Endothelial cell of umbilical vein (primary cell): ENCODE data around the gene GAS2L2. TPM values are rescaled to one million over a fixed set of nuclear protein-coding genes. Genes with fewer than 3 reads are reported as not detected.

Experiments
- BruUV-seq: library from RNA; stranded (reverse); fragments of 400-500 nt; replicated peaks from 2 replicates; lab custom pipeline; 2021; lab: Mats Ljungman, UMichigan
- CTCF ChIA-PET: fragments of 300-600, 350-600 bp; sonication (Branson Sonifier 250); formaldehyde crosslinking; loops from one replicate; lab custom pipeline; 2021; ENCODE audit warnings: antibody characterized with exemption, inconsistent platforms; lab: Charles Lee
- POLR2A ChIA-PET: fragments of 300-600, 350-600 bp; sonication (Branson Sonifier 250); formaldehyde crosslinking; loops from one replicate; lab custom pipeline; 2021; ENCODE audit warnings: antibody characterized with exemption, inconsistent platforms; lab: Charles Lee
- DNase-seq: peaks from one replicate; pipeline ENCODE4 v3.0.0-alpha.2; 2011; ENCODE audit warnings: low read depth, low spot score
- FAIRE-seq: peaks from 2 replicates; lab custom pipeline; 2011; peaks lifted over from hg19 to GRCh38; lab: Jason Lieb, UNC
- H2AFZ ChIP-seq: 2 replicates; pipeline ENCODE4 v1.6.0; 2012; ENCODE audit warnings: low read depth, low read length, control low read depth, inconsistent platforms
- H3K27ac ChIP-seq: 2 replicates; pipeline ENCODE4 v1.5.1; 2011; ENCODE audit warnings: low read depth, mild to moderate bottlenecking, control low read depth, low read length, moderate library complexity; ENCODE audit not compliant: insufficient read depth
- H3K27me3 ChIP-seq, 2 experiments: 2 replicates each; pipeline versions ENCODE4 v1.6.0 to v1.6.1; 2011; ENCODE audit warnings: low read length in 2 of 2, mixed read lengths in 1 of 2; ENCODE audit not compliant: control insufficient read depth in 2 of 2, insufficient read depth in 2 of 2
- H3K36me3 ChIP-seq, 2 experiments: 2 replicates in 1 of 2; 3 replicates in 1 of 2; pipeline ENCODE4 v1.5.1; 2011; ENCODE audit warnings: low read length in 2 of 2, mild to moderate bottlenecking in 1 of 2, moderate library complexity in 1 of 2; ENCODE audit not compliant: control insufficient read depth in 2 of 2, insufficient read depth in 2 of 2; ENCODE audit errors: extremely low read depth in 1 of 2
- H3K4me1 ChIP-seq: 3 replicates; pipeline ENCODE4 v1.5.1; 2011; ENCODE audit warnings: mild to moderate bottlenecking, low read length; ENCODE audit not compliant: control insufficient read depth, insufficient read depth; ENCODE audit errors: extremely low read depth
- H3K4me2 ChIP-seq: 2 replicates; pipeline ENCODE4 v1.6.1; 2011; ENCODE audit warnings: low read length, control low read depth, mixed read lengths; ENCODE audit not compliant: insufficient read depth
- H3K4me3 ChIP-seq, 3 experiments: fragments of 200-600 bp in 1 of 3; sonication (generic), shearing (Covaris generic) in 1 of 3; replicated peaks in 1 of 3; 2 replicates each; pipeline ENCODE4 v1.5.1; 2011 to 2016; ENCODE audit warnings: control low read depth in 3 of 3, low read length in 3 of 3, mild to moderate bottlenecking in 2 of 3, inconsistent platforms in 1 of 3, low read depth in 1 of 3, moderate library complexity in 1 of 3; ENCODE audit not compliant: insufficient read depth in 1 of 3
- H3K79me2 ChIP-seq: 2 replicates; pipeline ENCODE4 v1.6.0; 2012; ENCODE audit warnings: low read length, inconsistent platforms; ENCODE audit not compliant: control insufficient read depth, insufficient read depth
- H3K9ac ChIP-seq: replicated peaks from 2 replicates; pipeline ENCODE3; 2011; ENCODE audit warnings: low read length, control low read depth; ENCODE audit not compliant: insufficient read depth; ENCODE audit errors: extremely low read depth
- H3K9me1 ChIP-seq: replicated peaks from 3 replicates; pipeline ENCODE4 v1.6.0; 2011; ENCODE audit warnings: mild to moderate bottlenecking, low read length; ENCODE audit not compliant: control insufficient read depth, insufficient read depth; ENCODE audit errors: extremely low read depth
- H3K9me3 ChIP-seq: replicated peaks from 2 replicates; pipeline ENCODE4 v1.5.1; 2012; ENCODE audit warnings: low read length, inconsistent platforms; ENCODE audit not compliant: control insufficient read depth, insufficient read depth
- H4K20me1 ChIP-seq: replicated peaks from 2 replicates; pipeline ENCODE3; 2011; ENCODE audit warnings: mild to moderate bottlenecking, low read length; ENCODE audit not compliant: control insufficient read depth, insufficient read depth; ENCODE audit errors: extremely low read depth
- EZH2 ChIP-seq: IDR thresholded peaks from 2 replicates; pipeline ENCODE4 v1.6.1; 2012; ENCODE audit warnings: borderline replicate concordance, low read depth, mild to moderate bottlenecking, moderate library complexity, low read length, inconsistent platforms; ENCODE audit not compliant: severe bottlenecking
- FOS ChIP-seq: IDR thresholded peaks from 2 replicates; pipeline ENCODE4 v1.6.1; 2011; ENCODE audit warnings: mild to moderate bottlenecking, low read length, moderate library complexity, borderline replicate concordance; ENCODE audit not compliant: insufficient read depth
- GATA2 ChIP-seq: IDR thresholded peaks from 2 replicates; pipeline ENCODE4 v1.7.0; 2011; ENCODE audit warnings: low read depth, mild to moderate bottlenecking, moderate library complexity, mixed read lengths, low read length; ENCODE audit not compliant: insufficient read length, insufficient read depth
- JUN ChIP-seq: IDR thresholded peaks from 2 replicates; pipeline ENCODE4 v1.6.1; 2011; ENCODE audit warnings: borderline replicate concordance, low read depth; ENCODE audit not compliant: insufficient read length, insufficient read depth
- MYC ChIP-seq: IDR thresholded peaks from one replicate; pipeline ENCODE4 v1.6.1; 2011; ENCODE audit warnings: mild to moderate bottlenecking, low read depth, low read length
- POLR2A ChIP-seq: IDR thresholded peaks from 2 replicates; pipeline ENCODE4 v1.6.1; 2012; ENCODE audit warnings: low read depth, mild to moderate bottlenecking, control low read depth, low read length
- POLR2AphosphoS5 ChIP-seq: IDR thresholded peaks from 2 replicates; pipeline ENCODE4 v1.6.1; 2012; ENCODE audit warnings: low read depth, mild to moderate bottlenecking, control low read depth, low read length, moderate library complexity; ENCODE audit not compliant: insufficient read depth
- dilution Hi-C: fragments of 300-500 bp; cut with MboI; formaldehyde crosslinking; loops from one replicate; pipeline ENCODE4 v1.15.0; 2019; ENCODE audit warnings: low sequenced_read_pairs; ENCODE audit not compliant: extremely low pct_ligation_motif_present
- intact Hi-C: fragments of 100-400 bp; cut with micrococcal nuclease; formaldehyde crosslinking; loops from one replicate; pipeline ENCODE4 v1.10.0; 2022
- polyA plus RNA-seq, 4 experiments: library from polyadenylated mRNA; depleted of rRNA in 3 of 4; stranded (reverse) in 3 of 4; unstranded in 1 of 4; fragments of >200 nt; gene quantifications; 2 replicates each; pipeline versions ENCODE4 v1.2.1 to v1.2.3, GENCODE V29; 2011 to 2012; ENCODE audit warnings: missing spikeins in 1 of 4
- total RNA-seq: library from RNA; stranded (reverse); gene quantifications from 2 replicates; pipeline ENCODE4 v1.2.3, GENCODE V29; 2021
- TF ChIP-seq, protein P1 (sequence below): IDR thresholded peaks from 2 replicates; pipeline ENCODE4 v1.6.1; 2011; ENCODE audit not compliant: insufficient read depth, insufficient read length
- TF ChIP-seq, protein P2 (sequence below), 2 donors: IDR thresholded peaks; 1 replicate in 1 of 2; 2 replicates in 1 of 2; pipeline ENCODE4 v1.5.1; 2011; ENCODE audit warnings: low read length in 2 of 2, mild to moderate bottlenecking in 2 of 2, moderate library complexity in 2 of 2, control low read depth in 1 of 2, inconsistent platforms in 1 of 2, low read depth in 1 of 2; ENCODE audit not compliant: insufficient read depth in 1 of 2; ENCODE audit errors: extremely low read depth in 1 of 2

Gene GAS2L2
- total and polyA plus RNA-seq, 2 donors (not counting 3 experiments of a cell fraction or from before 2014, with no cell fraction given), result not detected

DNA sequence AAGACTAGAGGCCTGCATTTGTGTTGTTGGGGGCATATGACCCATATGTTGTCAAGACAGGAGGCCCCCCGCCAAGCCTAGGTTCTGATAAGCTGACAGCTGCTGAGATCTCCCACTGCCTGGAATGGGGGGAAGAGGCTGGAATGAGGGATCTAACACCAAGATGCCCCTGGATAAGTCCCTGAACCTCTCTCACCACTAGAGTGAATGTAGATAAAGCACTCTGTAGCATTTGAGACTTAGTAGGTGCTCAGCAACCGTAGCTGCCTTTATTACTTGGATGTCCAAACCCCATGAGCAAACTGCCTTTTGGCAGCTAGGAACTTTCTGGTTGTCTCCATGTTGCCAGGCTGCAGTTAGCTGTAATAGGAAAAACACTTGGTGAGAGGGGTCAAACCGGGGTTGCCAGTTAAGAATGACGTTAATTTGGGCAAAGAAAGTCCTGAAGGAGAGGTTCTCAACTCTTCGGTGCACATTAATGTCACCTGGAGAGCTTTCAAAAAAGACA lies 26.0 kb downstream of the GAS2L2 start:
- H3K79me2 ChIP-seq, result no peaks in the 10 kb centered on the region
- no peak overlapping the region for H3K9ac ChIP-seq
- H3K27ac ChIP-seq, result no peak overlapping the region
- no peak for FAIRE-seq
- H2AFZ ChIP-seq, result no peak overlapping the region
- H3K4me3 ChIP-seq, result no peak overlapping the region
- H3K9me3 ChIP-seq, result no peaks in the 10 kb centered on the region
- ChIA-PET POLR2A (no interaction called here), CTCF (interaction anchor here (0.5 to 1.9 kb wide), 6 partner anchors 14 to 188 kb away, joined by 3 to 6 read pairs (median 3); no protein-coding TSS in a partner anchor)
- peaks cover 4% of the 10 kb centered on the region for H3K4me1 ChIP-seq
- no peaks in the 10 kb centered on the region for H3K9me1 ChIP-seq
- H4K20me1 ChIP-seq, result no peaks in the 10 kb centered on the region
- DNase-seq, result no peak
- no peak overlapping the region for H3K4me2 ChIP-seq
- H3K27me3 ChIP-seq, result peaks cover under 1% of the 10 kb centered on the region in 2 experiments
- no TSS peak for BruUV-seq
- TF ChIP-seq POLR2AphosphoS5, result no peak
- no peak for TF ChIP-seq MYC
- TF ChIP-seq JUN, result no peak
- TF ChIP-seq, protein P1, sequence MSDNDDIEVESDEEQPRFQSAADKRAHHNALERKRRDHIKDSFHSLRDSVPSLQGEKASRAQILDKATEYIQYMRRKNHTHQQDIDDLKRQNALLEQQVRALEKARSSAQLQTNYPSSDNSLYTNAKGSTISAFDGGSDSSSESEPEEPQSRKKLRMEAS, result no peak
- TF ChIP-seq POLR2A, result no peak
- no peak for TF ChIP-seq FOS
- TF ChIP-seq, protein P2, sequence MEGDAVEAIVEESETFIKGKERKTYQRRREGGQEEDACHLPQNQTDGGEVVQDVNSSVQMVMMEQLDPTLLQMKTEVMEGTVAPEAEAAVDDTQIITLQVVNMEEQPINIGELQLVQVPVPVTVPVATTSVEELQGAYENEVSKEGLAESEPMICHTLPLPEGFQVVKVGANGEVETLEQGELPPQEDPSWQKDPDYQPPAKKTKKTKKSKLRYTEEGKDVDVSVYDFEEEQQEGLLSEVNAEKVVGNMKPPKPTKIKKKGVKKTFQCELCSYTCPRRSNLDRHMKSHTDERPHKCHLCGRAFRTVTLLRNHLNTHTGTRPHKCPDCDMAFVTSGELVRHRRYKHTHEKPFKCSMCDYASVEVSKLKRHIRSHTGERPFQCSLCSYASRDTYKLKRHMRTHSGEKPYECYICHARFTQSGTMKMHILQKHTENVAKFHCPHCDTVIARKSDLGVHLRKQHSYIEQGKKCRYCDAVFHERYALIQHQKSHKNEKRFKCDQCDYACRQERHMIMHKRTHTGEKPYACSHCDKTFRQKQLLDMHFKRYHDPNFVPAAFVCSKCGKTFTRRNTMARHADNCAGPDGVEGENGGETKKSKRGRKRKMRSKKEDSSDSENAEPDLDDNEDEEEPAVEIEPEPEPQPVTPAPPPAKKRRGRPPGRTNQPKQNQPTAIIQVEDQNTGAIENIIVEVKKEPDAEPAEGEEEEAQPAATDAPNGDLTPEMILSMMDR (IDR thresholded peaks at IDR 0.05; ENCODE audit: extremely low read depth in 1 of 2, insufficient read depth in 1 of 2, low read depth in 1 of 2, low read length in 2 of 2), result no peak
- no peak for TF ChIP-seq EZH2
- no peak for TF ChIP-seq GATA2
- dilution Hi-C loops, result loop anchor here (25.0 kb wide), 1 partner anchor 115 kb away; no protein-coding TSS in a partner anchor
- H3K36me3 ChIP-seq, result peaks cover 16 to 26% of the 10 kb centered on the region in 2 experiments
- intact Hi-C loops, result no loop called here
